Effector memory CD8-positive, alpha-beta T cell (primary cell): Measurements from ENCODE around the gene ITPR1.

Source experiments
- ATAC-seq: fragments of 150-1000 bp; cut with Tn5 transposase; replicated peaks from 2 replicates; pipeline ENCODE4 v1.10.0; 2021; ENCODE audit warnings: mild to moderate bottlenecking, moderate library complexity
- DNase-seq, 3 experiments: peaks; one replicate each; pipeline ENCODE4 v3.0.0; 2021
- H3K27ac Mint-ChIP-seq, 2 donors: one replicate each; pipeline ENCODE4 v1.8.0; 2022; ENCODE audit warnings: mild to moderate bottlenecking in 2 of 2, mixed read lengths in 2 of 2, moderate library complexity in 2 of 2
- H3K27me3 Mint-ChIP-seq, 2 donors: one replicate each; pipeline ENCODE4 v1.8.0; 2022; ENCODE audit warnings: mixed read lengths in 2 of 2
- H3K36me3 Mint-ChIP-seq: one replicate; pipeline ENCODE4 v1.8.0; 2022; ENCODE audit warnings: mild to moderate bottlenecking, moderate library complexity, mixed read lengths; ENCODE audit not compliant: insufficient read depth
- H3K4me1 Mint-ChIP-seq, 2 donors: one replicate each; pipeline ENCODE4 v1.8.0; 2022; ENCODE audit warnings: low read depth in 2 of 2, mixed read lengths in 2 of 2
- H3K4me3 Mint-ChIP-seq, 2 donors: one replicate each; pipeline ENCODE4 v1.8.0; 2022; ENCODE audit warnings: mild to moderate bottlenecking in 2 of 2, mixed read lengths in 2 of 2, moderate library complexity in 2 of 2
- H3K9me3 Mint-ChIP-seq, 2 donors: one replicate each; pipeline ENCODE4 v1.8.0; 2022; ENCODE audit warnings: mixed read lengths in 2 of 2

ITPR1 gene

DNA sequence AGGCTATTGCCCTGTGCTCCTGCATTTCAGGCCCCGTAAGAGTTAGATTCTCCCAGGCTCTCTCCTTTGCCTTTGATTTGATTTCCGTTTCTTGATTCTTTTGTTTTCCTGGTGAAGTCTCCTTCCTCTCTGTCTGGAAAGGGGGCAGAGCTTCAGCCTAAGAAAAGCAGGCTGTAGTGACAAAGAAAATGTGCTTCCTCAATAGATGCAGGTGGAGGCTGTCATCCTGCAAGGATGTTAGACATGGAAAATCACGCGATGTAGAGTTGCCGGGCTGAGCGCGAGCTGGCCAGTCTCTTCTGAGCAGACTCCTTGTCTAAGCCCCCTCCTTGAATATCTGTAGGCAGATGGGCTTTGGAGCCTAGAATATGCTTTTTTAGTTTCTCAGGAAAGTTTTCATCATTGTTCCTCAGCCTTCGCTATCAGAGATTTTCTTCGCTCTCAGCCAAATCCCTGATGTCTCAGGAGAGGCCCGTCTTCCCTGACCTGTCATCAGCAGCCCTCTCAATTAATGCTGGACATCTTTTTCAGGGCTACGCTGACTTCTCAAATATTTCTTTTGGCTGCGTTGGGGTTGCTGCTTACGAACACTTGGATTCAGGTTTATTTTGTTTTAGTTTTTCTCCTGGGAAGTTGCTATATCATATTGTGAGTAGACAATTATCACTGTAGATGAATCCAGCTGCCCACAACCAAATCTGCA is 163.6 kb downstream of the ITPR1 start:
- no peaks in the 10 kb centered on the region for H3K9me3 Mint-ChIP-seq
- no peaks in the 10 kb centered on the region for H3K27me3 Mint-ChIP-seq
- no peak overlapping the region for H3K4me3 Mint-ChIP-seq
- DNase-seq (no peak), ATAC-seq (no peak)
- H3K36me3 Mint-ChIP-seq, result peaks cover 32% of the 10 kb centered on the region
- no peaks in the 10 kb centered on the region for H3K4me1 Mint-ChIP-seq
- H3K27ac Mint-ChIP-seq, result peak overlapping the region in 1 of 2 donors; percentile 26

DNA sequence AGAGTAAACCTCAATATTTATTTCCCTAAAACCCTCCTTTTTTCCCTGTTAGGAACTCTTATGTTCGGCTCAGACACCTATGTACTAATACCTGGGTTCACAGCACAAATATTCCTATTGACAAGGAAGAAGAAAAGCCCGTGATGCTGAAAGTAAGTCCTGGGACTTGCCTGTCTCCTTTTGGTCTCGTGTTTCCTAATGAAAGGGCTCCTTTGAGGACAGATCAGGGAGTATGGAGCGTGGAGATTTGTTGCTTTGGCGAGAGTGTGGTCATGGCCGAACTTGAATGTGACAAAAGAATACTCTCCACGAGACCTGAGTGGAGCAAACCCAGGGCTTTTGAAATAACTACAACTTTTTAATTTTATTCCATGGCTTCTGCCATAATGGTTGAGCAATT is 167.8 kb downstream of the ITPR1 start:
- Mint-ChIP-seq H3K36me3 (peaks cover 44% of the 10 kb centered on the region), H3K27me3 (no peaks in the 10 kb centered on the region), H3K27ac (no peak overlapping the region), H3K4me1 (no peaks in the 10 kb centered on the region), H3K4me3 (no peak overlapping the region), H3K9me3 (no peaks in the 10 kb centered on the region)
- ATAC-seq (no peak), DNase-seq (no peak)

DNA sequence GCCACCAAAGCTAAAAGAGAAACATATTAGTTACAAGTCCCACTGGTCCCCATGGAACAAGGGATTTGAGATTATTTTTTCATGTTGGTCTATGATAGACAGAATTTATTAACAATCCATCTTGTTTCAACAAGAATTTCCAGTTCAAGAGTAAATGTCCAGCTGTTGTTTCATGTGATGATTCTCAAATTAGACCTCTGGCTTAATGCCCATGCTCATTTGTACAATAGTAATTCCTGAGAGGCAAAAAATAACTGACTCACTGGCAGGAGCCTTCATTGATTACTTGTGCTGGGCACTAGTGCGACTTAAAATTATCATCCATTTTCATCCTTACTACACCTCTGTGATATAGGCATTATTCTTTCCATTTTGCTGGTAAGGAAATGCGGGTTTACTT is 171.3 kb downstream of the ITPR1 start:
- Mint-ChIP-seq H3K27me3 (no peaks in the 10 kb centered on the region), H3K36me3 (peaks cover 54% of the 10 kb centered on the region), H3K9me3 (no peaks in the 10 kb centered on the region), H3K4me1 (no peaks in the 10 kb centered on the region), H3K27ac (no peak overlapping the region), H3K4me3 (no peak overlapping the region)
- no peak for DNase-seq
- ATAC-seq, result no peak

DNA sequence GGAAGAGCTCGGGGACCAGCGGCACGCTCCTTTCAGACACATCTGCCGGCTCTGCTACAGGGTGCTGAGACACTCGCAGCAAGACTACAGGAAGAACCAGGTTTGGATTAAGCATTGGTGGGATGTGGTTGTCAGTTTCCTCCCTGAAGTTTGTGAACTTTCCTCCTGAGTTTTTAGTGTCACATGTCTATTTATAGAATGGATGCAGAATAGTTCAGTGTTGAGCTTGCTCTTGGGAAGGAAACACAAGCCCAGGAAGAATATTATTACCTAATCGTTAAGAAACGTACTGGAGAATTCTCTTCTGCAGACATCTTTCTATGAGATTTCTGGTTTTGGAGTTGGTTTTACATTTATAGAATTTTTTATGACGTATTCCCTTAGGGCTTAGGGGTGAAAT is 172.0 kb downstream of the ITPR1 start:
- Mint-ChIP-seq H3K4me3 (no peak overlapping the region), H3K27me3 (no peaks in the 10 kb centered on the region), H3K36me3 (peaks cover 60% of the 10 kb centered on the region), H3K4me1 (no peaks in the 10 kb centered on the region), H3K9me3 (no peaks in the 10 kb centered on the region), H3K27ac (no peak overlapping the region)
- DNase-seq (no peak), ATAC-seq (no peak)

DNA sequence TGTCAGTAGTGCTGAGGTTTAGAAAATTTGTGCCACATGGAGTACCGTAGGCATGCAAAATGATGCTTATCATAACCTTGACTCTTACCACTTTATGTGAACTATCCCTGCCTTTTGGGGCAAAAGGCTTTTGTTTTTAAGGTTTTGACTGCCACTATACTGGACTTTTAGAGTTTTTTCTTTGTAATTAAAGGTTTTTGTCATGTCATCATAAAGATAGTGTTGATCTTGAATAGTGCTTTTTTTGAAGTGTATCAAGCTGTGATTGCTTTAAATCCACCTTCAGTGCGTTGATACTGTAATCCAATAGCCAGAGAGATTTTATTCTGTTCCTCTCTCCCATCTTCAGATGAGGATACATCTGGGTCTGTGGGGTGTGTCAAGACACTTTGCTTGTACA is 172.9 kb downstream of the ITPR1 start:
- H3K27me3 Mint-ChIP-seq, result no peaks in the 10 kb centered on the region
- H3K27ac Mint-ChIP-seq, result no peak overlapping the region
- peaks cover 69% of the 10 kb centered on the region for H3K36me3 Mint-ChIP-seq
- no peaks in the 10 kb centered on the region for H3K9me3 Mint-ChIP-seq
- no peak overlapping the region for H3K4me3 Mint-ChIP-seq
- DNase-seq (no peak), ATAC-seq (no peak)
- no peaks in the 10 kb centered on the region for H3K4me1 Mint-ChIP-seq

DNA sequence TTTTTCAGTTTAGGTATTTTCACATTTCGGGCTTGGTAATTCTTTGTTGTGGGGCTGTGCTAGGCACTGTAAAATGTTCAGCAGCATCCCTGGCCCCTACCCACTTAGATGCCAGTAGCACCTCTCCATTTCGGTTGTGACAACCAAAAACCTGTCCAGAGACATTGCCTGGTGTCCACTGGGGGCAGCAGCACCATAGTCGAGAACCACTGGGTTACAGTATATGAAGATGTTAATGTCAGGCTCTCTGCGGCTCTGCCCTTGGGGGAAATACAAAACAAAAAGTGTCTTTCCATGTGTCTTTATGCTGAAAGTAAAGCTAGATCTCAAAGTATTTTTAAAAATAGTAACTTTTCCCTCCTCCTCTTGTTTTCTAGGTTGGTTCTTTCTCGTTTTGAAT is 177.2 kb downstream of the ITPR1 start:
- no peaks in the 10 kb centered on the region for H3K4me1 Mint-ChIP-seq
- peaks cover 77% of the 10 kb centered on the region for H3K36me3 Mint-ChIP-seq
- no peak overlapping the region for H3K4me3 Mint-ChIP-seq
- H3K9me3 Mint-ChIP-seq, result no peaks in the 10 kb centered on the region
- no peaks in the 10 kb centered on the region for H3K27me3 Mint-ChIP-seq
- DNase-seq (no peak), ATAC-seq (no peak)
- H3K27ac Mint-ChIP-seq, result no peak overlapping the region

DNA sequence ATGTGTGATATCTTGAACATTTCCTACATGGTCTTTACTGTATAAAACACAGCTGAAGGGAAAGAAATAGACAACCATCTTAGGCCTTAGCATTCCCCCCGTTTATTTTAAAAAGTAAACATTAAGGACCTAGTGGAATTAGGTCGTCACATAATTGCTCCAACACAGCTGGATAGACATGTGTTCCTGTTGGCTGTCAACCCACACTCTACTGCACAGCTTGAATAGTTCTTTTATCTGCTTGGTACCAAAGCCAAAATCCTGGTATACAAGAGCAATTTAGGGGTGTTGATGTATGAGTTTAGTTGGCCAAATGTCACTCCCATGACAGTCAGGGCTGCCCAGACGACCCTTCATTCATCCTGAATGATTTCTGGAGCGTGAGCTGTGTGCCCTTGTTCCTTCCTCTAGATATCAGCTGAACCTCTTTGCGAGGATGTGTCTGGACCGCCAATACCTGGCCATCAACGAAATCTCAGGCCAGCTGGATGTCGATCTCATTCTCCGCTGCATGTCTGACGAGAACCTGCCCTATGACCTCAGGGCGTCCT is 179.7 kb downstream of the ITPR1 start:
- H3K36me3 Mint-ChIP-seq, result peaks cover 67% of the 10 kb centered on the region

DNA sequence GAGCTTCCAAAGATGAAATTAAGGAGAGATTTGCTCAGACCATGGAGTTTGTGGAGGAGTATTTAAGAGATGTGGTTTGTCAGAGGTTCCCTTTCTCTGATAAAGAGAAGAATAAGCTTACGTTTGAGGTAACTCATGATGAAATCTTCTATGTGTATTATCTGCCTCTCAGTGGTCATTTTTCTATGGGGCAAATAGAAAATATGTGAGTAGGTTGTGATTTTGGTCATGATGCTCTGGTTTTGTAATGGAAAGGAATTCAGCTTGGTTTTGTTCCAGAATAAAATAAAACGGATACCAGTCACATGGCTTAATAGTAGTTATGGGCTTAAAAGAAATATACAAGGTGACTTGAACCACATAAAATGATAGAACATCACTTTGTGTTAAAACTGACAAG is 181.1 kb downstream of the ITPR1 start:
- no peak for DNase-seq
- Mint-ChIP-seq H3K4me1 (no peaks in the 10 kb centered on the region), H3K27me3 (no peaks in the 10 kb centered on the region), H3K9me3 (no peaks in the 10 kb centered on the region), H3K27ac (no peak overlapping the region), H3K36me3 (peaks cover 56% of the 10 kb centered on the region), H3K4me3 (no peak overlapping the region)
- ATAC-seq, result no peak

More for the DNA sequence above, 179.7 kb downstream of the ITPR1 start:
- ATAC-seq (no peak), DNase-seq (no peak)
- Mint-ChIP-seq H3K27me3 (no peaks in the 10 kb centered on the region), H3K4me3 (no peak overlapping the region), H3K4me1 (no peaks in the 10 kb centered on the region), H3K9me3 (no peaks in the 10 kb centered on the region), H3K27ac (no peak overlapping the region)

DNA sequence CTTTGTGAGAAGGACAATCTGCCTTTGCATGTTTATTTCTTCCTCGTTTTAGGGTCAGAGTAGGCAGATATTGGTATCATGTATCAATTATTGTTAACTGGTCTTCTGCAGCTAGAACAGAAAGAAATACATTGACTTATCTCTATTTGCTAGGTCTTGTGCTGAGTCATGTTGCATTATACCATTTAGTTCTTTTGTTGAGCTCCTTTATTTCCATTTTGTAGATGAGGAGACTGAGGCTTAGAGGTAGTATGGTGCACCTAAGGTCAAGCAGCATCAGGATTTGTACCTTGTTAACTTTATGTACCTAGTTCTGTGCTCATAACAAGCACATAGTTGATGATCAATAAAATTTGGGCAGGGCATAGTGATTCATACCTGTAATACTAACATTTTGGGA is 182.6 kb downstream of the ITPR1 start:
- H3K36me3 Mint-ChIP-seq, result peaks cover 46% of the 10 kb centered on the region
- no peak for DNase-seq
- H3K4me1 Mint-ChIP-seq, result no peaks in the 10 kb centered on the region
- no peak overlapping the region for H3K27ac Mint-ChIP-seq
- H3K9me3 Mint-ChIP-seq, result no peaks in the 10 kb centered on the region
- H3K27me3 Mint-ChIP-seq, result no peaks in the 10 kb centered on the region
- ATAC-seq, result no peak
- H3K4me3 Mint-ChIP-seq, result no peak overlapping the region

DNA sequence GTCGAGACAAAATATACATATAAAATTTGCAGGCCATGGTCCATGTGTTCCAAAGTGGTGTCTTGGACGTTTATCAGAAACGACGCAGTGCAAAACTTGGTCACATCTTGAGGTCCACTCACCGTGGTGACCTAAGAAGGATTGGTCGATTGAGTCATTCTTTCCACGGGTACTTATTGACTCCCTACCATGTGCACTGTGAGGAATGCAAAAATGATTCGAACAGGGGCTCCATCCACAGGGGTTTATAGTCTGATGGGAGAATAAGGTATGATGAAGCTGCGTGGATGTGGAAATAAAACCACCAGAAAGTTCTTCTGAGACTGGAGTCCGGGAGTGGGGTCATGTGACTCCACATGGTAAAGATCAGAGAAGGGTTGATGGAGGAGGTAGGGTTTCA is 185.2 kb downstream of the ITPR1 start:
- ATAC-seq (no peak), DNase-seq (no peak)
- Mint-ChIP-seq H3K27me3 (no peaks in the 10 kb centered on the region), H3K27ac (peak overlapping the region; percentile 36 to 62), H3K9me3 (no peaks in the 10 kb centered on the region), H3K36me3 (peaks cover 25% of the 10 kb centered on the region), H3K4me1 (peaks cover 0 to 1% of the 10 kb centered on the region in 2 donors), H3K4me3 (no peak overlapping the region)

DNA sequence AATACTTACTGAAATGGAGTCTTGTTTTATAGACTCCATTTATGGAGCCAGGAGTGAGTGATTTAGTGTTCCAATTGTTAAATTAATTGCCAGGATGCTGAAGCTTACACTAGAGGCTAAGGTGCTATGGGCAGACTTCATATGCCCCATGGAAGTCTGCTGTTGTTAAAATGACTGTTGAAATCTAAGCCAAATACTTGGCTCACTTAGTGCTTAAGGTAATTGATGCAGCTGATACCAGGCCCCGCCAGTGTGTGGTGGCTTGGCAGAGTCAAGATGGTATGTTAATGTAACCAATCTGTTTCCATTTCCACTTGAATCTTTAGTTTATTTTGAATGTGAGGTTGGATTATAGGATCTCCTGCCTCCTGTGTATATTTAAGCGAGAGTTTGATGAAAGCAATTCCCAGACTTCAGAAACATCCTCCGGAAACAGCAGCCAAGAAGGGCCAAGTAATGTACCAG is 187.1 kb downstream of the ITPR1 start:
- DNase-seq (no peak), ATAC-seq (no peak)
- Mint-ChIP-seq H3K4me1 (peaks cover 0 to 3% of the 10 kb centered on the region in 2 donors), H3K36me3 (peaks cover 17% of the 10 kb centered on the region), H3K4me3 (no peak overlapping the region), H3K27me3 (no peaks in the 10 kb centered on the region), H3K27ac (no peak overlapping the region), H3K9me3 (no peaks in the 10 kb centered on the region)

DNA sequence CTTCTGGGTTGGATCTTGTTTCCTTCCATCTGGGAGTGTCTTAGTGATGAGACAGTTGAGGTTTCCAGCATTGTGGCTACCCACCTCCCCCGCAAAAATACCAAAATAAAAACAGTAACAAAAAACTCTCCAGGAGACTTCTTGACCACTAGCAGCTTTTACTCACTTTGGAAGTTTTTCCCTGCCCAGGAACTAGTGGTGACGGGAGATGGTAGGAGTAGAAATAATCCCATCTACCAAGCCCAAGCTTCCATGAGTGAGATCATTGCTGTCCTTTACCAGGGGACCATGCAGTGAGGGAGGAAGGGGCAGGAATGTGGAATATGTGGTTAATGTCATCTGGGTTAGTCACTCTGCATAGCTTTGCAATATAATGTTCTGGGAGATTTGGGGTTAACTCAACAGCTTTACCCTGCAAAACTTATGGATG is 187.7 kb downstream of the ITPR1 start:
- ATAC-seq (no peak), DNase-seq (no peak)
- H3K4me1 Mint-ChIP-seq, result peaks cover 0 to 3% of the 10 kb centered on the region in 2 donors
- no peaks in the 10 kb centered on the region for H3K9me3 Mint-ChIP-seq
- no peak overlapping the region for H3K4me3 Mint-ChIP-seq
- H3K27me3 Mint-ChIP-seq, result no peaks in the 10 kb centered on the region
- H3K27ac Mint-ChIP-seq, result no peak overlapping the region
- peaks cover 17% of the 10 kb centered on the region for H3K36me3 Mint-ChIP-seq

DNA sequence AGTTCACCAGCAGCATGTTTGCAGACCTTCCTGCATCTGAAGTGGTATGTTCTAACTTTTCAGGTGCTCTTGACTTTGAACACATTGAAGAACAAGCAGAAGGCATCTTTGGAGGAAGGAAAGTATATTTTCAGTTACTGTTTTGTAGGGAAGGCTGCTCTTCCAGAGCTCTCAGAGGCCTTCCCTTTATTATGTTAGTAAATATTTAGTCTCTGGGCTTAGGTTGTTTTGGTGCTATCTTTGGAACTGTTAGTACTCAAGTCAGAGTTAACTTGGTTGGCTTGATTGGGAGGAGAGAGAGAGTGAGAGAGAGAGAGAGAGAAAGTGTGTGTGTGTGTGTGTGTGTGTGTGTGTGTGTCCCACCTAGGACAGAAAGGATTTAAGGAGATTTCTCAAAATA is 188.2 kb downstream of the ITPR1 start:
- Mint-ChIP-seq H3K27ac (no peak overlapping the region), H3K4me3 (no peak overlapping the region), H3K27me3 (no peaks in the 10 kb centered on the region), H3K4me1 (peaks cover 0 to 3% of the 10 kb centered on the region in 2 donors), H3K36me3 (peaks cover 17% of the 10 kb centered on the region), H3K9me3 (no peaks in the 10 kb centered on the region)
- no peak for DNase-seq
- ATAC-seq, result no peak

DNA sequence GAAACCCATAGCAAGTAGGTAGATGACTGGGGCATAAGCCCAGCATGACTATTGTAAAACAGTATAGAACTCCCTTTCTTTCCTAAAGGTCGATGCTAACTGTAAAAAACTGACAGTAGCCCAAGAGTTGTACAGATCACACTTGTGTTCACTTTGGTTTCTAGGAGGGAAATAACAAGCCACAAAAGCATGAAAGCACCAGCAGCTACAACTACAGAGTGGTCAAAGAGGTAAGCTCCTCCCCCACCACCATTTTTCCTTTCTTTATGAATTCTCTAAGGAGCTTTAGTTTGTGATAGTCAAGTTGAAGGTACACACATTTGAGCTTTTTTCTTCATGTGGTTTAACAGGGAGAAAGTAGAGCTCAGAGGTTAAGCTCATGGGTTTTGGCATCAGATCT is 191.0 kb downstream of the ITPR1 start:
- H3K9me3 Mint-ChIP-seq, result no peaks in the 10 kb centered on the region
- H3K36me3 Mint-ChIP-seq, result peaks cover 12% of the 10 kb centered on the region
- H3K4me1 Mint-ChIP-seq, result peaks cover 0 to 3% of the 10 kb centered on the region in 2 donors
- no peak for ATAC-seq
- no peak for DNase-seq
- no peaks in the 10 kb centered on the region for H3K27me3 Mint-ChIP-seq
- no peak overlapping the region for H3K27ac Mint-ChIP-seq
- no peak overlapping the region for H3K4me3 Mint-ChIP-seq
